ENCODE data around the gene LUC7L3.
A peak's percentile ranks its signal among the peaks of the same experiment; 100 is the strongest.
"Not testable (repeated sequence)": the region's sequence is repeated elsewhere in the genome, so short reads cannot be mapped to it uniquely, and the experiment has no call there.

The LUC7L3 gene

DNA sequence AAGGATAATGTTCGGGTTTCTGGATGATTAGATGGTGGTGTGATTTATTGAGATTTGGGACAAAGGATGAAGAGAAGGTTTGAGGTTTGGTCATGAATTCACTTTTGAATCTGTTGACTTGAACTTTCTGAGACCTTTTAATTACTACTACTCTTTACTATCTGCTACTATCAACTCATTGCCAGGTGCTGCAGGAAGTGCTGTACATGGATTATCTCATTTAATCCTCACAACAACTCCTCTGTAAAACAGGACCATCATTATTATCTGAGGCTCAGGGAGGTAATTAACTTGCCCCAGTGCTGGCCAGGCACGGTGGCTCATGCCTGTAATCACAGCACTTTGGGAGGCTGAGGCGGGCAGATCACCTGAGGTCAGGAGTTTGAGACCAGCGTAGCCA lies 8.8 kb upstream of the LUC7L3 start:
- DNase-seq: no peak

DNA sequence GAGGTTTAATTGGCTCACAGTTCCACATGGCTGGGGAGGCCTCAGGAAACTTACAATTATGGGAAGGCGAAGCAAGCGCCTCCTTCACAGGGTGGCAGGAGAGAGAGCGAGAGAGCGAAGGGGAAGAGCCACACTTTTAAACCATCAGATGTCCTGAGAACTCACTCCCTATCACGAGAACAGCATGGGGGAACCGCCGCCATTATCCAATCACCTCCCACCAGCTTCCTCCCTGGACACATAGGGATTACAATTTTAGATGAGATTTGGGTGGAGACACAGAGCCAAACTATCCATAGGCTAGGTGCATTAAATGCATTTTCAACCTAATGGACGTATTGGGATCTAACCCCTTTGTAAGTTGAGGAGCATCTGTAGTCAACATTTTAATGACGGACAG lies 6.8 kb upstream of the LUC7L3 start:
- DNase-seq: no peak

DNA sequence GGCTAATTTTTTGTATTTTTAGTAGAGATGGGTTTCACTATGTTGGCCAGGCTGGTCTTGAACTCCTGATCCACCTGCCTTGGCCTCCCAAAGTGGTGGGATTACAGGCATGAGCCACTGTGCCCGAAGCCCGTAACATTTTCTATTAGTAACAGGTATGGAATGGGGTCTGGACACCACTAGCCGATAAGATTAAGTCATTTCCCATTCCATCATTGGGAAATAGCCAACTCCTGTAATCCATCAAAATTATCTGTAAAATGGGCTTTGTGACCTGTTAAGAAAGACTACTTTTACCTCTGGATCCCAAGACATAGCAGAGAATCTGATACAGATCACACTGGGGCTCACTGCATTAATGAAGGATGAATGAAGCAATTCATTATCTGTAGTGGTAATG lies 3.9 kb upstream of the LUC7L3 start:
- DNase-seq: peak; percentile 48

DNA sequence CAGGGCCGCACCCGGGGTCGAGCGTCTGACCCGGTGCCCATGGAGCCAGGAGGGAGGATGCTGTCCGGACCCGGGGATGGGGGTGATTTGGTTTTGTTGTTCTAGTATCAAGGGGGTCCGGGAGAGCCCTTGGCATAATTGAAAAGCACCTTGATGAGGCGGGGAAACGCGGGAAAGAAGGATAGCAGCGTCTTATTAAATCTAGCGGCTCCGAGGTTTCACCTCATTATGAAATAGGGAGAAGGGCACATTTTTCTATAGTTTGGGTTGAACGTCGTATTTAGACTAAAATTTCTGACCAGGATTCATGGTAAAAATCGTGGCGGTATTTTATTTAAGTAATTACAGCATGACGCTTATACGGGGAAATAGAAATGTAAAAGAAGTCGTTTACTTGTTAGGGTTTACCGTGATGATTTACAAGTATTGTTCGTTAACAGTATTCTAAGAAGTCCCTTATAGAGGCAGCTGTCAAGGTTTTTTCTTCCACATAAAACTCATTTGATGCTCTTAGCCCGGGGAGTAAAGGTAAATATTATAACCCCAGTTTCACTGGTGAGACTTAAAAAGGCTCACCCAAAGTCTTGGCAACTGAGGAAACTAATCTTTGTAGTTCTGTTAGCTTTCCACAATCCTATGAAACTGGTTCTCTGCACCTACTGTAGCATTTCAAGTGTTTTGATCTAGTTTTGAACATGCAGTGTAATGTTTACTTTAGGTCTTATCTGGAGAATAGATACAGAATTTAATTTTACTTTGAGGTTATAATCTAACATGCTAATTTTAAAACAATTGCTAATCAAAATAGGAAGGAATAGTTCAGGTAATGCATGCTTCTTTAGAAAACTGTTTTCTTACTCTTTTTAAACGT lies 756 bp downstream of the LUC7L3 start:
- no peak for DNase-seq

DNA sequence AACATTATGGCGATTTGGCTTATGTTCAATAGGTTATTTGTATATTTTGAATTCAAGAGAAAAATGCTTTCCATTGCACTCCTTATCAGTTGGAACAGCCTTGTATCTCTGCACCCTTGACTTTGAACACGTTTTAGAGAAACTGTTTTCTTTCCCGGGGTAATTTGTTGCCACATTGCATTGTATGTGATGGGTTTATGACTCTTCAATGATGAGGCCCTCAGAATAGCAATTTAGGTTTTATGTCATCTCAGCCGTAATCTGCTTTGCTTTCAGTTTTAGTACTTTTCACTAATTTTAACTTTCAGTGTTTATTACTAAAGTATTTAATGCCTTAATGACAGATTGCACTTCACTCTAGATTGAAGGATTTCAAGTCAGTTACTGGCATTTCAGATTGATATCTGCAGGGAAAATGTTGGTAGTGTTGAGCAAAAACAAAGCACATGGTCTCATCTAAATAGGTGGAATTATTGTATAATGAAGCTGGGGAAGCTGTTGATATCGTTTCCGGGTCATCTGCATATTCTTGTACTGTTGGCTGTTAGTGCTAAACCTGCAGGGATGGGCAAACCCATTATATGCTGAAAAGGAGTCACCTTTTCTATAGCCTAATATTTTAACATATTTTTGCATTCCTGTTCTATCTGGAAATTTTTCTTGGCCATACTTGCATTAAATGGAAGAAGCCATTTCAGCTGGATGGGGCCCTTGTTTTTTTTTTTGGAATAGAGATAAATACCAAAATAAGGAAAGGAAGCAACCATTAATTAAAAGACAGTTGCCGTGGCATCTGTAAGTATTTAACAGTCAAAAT lies 2.0 kb downstream of the LUC7L3 start:
- no peak for DNase-seq

DNA sequence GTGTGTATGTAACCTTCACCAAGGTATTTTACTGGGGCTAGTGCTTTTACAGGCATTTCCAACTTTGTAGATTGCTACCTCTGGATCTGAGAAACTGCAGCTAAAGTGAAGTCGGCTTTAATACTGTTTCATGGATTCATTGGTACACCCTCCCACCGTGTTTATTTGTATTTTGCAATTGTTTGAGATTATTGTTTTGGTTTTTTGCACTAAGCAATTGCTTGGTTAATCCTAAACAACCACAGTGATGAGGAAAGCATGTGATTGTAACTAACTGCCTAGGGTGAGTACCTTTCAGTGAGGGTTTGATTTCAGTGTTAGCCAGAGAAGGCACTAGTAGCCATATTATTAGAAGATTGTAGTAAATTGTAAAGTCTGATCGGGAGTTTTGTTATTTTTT lies 3.3 kb downstream of the LUC7L3 start:
- DNase-seq: no peak

DNA sequence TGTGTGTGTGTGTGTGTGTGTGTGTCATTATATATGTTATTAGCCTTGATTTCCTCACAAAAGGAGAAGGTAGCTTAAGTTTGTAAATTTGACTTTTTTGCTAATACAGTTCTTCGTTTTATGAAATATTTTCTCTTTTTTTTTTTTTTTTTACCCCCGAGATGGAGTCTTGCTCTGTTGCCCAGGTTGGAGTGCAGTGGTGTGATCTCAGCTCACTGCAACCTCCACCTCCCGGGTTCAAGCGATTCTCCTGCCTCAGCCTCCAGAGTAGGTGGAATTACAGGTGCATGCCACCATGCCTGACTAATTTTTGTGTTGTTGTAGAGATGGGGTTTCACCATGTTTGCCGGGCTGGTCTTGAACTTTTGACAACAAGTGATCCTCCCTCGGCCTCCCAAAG lies 5.2 kb downstream of the LUC7L3 start:
- not testable (repeated sequence) for DNase-seq

DNA sequence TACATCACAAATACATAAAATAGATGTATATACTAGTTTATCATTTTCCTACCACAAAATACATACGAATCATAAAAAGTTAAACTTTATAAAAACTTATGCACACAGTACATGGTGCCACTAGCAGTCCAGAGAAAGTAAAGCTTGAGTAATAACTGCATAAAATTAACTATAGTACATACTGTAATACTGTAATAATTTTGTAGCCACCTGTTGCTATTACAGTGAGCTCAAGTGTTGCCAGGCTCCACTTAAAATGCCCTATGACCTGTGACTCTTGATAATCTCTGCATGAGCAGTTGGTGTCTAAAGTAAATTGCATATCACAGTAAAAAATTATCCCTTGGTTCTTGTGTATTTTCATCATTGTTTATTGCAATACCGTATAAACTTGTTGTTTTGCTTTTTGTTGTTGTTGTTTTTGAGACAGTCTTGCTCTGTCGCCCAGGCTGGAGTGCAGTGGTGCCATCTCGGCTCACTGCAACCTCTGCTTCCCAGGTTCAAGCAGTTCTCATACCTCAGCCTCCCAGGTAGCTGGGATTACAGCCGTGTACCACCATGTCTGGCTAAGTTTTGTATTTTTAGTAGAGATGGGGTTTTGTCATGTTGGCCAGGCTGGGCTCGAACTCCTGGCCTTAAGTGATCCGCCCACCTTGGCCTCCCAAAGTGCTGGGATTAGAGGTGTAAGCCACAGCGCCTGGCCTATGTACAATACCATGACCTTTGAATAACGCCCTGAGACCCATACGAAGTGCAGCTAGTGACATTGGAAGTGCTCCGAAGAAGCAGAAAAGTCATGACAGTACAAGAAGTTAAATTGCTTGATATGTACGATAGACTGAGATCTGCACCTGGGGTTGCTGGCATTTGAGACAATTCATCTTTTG lies 6.6 kb downstream of the LUC7L3 start:
- DNase-seq: no peak

DNA sequence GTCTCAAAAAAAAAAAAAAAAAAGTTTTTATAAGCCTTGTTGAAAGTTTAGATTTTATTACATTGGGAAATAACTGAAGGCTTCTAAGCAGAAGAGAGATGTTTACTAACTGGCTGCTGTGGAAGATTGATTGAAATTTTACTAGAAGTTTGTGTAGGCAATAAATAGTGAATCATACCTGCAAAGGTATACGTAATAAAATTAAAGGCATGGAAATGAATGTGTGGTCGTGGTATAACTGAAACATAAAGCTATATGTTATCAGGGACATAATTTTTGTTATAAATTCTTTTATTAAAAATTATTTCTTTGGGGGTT lies 8.7 kb downstream of the LUC7L3 start:
- DNase-seq: no peak

DNA sequence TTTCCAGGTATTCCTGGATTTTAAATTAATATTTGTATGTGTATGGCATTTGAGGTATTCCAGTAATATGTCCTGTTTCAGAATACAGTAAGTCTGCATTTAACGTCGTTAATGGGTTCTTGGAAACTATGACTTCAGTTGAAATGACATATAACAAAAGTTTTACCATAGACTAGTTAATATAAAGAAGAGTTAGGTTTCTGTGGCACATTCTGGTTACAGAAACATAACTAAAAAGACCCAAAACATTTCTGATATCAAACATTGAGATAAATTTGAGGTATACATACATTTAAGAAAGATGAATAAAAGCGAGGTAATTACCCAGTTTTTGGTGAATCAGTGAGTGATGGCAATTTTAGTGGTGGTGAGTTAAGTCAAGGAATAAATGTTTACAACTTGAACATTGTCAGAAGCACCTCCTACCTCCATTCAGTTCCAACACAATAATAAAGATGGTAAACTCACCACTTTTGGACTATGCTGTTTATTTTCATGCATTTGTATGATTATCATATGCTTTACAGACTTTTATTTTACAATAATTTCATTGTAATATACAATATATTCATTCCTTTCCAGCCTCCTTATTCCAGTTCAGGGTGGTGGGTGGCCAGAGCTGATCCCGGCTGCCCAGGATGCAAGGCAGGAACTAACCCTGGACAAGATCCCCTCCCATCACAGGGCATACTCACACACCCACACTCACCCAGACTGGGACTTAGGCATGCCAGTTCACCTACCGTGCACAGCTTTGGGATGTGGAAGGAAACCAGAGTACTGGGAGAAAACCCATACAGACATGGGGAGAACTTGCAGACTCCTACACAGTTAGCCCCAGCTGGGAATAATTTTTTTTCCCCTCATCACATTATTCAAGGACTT lies 9.7 kb downstream of the LUC7L3 start:
- no peak for DNase-seq

DNA sequence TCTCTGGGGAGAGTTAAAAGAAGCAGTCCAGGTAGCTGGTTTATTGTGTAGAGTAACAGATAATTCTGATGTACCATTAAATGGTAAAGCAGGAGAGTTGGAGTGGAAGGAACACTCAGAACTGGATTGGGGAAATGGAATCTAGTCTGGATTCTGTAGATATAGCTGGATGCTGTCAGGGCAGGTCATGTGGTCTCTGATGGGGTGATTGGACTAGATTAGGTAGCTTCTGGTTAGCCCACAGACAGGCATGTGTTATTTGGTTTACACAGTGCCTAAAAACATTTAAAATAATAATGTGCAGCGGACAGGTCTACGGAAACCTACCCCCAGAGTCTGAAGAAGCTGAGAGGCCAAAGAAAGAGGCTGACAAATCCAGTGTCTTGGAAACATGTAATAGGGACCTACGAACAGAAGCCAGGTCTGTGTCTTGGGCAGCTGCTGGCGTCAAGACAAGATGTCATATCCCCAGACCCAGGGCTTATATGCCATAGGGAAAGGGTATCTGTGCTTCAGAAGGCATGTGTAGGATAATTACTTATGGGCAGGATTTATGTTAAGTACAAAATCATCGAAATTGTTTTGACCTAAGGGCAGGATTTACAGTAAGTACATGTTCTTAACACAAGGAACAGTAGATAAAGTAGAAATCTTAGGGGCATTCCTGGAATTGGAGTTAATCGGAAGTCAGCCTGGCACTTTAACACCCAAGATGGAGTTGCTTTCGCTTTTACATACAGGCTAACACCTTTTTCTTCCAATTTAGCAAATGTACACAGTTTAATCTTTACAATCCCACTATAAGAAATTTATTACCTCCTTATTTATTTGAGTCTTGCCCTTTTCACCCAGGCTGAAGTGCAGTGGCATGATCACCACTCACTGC lies 12.4 kb downstream of the LUC7L3 start:
- DNase-seq: no peak

DNA sequence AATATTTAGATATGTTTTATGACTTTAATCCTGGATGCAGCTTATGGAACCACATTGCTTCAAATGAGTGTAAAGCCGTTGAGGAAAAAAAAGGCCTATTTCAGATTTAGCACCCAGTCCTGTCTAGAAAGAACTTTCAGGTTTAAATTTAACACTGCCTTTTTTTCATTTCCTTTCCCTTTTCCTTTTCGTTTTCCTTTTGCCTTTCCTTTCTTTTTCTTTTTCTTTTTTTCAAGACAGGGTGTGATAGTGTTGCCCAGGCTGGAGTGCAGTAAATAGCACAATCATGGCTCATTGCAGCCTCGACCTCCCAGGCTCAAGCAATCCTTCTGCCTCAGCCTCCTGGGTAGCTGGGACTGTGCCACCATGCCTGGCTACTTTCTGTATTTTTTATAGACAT lies 15.9 kb downstream of the LUC7L3 start:
- DNase-seq: no peak

DNA sequence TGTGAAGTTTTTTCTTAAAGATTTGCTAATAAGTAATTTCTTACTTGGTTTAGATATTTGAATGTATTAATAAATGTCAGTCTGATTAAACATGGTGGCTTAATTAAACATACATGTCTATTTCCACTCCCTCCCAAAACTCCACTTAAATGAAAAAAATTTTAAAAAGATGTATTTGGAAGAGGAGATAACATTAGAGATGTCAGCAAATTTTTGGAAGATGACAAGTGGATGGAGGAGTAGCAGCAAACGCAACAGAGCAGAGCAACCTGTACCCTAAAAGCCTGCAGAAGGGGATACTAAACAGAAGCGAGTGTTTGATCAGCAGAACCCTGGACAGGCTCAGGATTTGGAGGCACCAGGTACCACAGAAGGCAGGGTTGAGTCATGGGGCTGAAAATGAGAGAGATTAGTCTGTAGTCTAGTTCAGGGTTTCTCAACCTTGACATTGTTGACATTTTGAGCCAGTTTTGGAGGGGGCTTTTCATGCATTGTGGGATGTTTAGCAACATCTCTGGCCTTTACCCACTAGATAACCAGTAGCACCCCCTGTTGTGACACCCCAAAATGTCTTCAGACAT lies 17.8 kb downstream of the LUC7L3 start:
- no peak for DNase-seq

DNA sequence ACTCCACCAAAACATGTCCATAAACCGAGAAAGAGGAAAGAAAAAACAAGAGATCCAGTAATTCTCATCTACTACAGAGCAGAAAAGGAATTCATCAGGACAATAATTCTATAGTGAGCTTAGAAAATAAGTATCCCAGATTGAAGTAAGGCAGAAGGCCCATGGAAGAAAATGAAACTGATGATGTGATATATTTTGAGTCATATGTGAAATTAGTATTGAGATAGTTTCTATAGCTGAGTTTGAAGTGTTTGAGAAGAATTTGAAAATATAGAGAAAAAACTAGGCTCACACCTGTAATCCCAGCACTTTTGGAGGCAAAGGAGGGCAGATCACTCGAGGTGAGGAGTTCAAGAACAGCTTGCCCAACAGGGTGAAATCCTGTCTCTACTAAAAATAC lies 19.7 kb downstream of the LUC7L3 start:
- no peak for DNase-seq

DNA sequence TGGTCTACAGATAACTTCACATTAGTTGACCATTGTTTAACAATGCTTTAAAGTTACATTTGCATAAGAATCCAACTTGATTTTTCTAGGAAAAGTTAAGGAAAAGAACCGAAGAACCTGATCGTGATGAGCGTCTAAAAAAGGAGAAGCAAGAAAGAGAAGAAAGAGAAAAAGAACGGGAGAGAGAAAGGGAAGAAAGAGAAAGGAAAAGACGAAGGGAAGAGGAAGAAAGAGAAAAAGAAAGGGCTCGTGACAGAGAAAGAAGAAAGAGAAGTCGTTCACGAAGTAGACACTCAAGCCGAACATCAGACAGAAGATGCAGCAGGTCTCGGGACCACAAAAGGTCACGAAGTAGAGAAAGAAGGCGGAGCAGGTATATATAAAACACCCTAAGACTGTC lies 26.2 kb downstream of the LUC7L3 start:
- DNase-seq: no peak

DNA sequence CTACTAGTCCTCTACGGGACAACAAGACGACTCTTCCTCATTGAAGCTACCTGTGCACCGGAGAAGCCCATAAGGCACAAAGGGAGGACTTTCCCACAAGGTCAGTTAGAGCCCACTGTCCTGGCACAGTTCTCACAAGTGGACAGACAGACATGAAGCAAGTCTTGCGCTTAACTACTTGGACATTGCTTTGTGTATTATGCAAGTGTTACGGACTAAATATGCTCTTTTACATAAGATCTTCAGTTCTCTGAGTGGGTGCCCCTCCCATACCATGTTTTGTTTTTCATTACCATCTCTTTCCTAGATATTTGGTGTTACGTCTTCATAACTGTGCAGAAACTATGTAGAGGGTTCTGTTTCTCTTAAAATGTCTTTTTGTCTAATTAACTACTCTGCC lies 29.8 kb downstream of the LUC7L3 start:
- DNase-seq: no peak

DNA sequence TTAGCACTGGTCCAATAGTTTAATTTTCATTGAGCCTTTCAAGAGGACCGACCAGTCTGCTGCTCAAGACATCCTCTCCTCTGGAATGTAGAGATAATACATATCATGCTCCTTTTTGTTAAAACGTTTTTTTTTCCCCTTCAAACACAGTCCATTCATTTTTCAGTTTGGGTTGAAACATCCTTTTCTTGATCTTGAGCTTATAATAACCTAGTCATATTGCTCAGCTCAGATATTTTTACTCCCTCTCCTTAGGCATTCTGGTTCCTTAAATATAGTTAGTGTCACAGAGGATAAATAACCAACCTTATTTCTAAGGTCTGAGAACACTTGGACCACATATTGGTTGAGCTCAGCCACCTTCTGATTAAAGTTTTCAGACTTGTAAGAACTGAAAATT lies 35.1 kb downstream of the LUC7L3 start:
- DNase-seq: no peak

DNA sequence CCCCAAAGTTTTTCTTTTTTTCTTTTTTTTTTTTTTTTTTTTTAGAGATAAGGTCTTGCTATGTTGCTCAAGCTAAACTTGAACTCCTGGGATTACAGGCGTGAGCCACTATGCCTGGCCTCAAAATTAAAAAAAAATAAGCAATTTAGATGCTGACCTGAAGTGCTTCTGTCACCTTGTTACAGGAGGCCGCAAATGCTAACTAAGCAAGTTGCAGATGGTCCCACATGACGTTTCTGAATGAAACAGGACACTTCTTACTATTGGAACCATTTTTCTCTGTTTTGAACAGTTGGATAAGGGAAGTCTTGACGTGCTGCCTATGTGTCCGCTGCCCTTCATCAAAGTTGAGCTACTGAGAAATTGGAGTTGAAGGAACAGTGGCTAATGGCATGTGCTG lies 39.1 kb downstream of the LUC7L3 start:
- DNase-seq: no peak

DNA sequence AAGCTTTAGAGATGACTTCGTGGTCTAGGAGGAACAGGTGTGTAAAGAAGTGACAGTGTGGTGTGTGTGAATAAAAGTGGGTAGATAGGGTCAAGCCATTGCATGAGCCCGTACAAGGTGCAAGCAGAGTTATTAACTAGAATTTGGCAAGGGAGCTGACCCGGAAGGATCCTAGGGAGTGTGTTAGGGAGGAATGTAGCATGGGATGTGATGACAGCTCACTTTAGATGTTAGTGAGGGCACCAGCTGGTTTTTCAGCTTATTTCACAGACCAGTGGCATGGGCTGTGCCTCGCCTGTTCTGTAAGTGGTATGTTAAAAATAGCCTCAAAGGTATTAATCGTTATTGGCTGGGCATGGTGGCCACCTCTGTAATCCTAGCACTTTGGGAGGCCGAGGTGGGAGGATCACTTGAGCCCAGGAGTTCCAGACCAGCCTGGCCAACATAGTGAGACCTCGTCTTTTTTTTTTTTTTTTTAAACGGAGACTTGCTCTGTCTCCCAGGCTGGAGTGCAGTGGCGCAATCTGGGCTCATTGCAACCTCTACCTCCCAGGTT lies 39.7 kb downstream of the LUC7L3 start:
- no peak for DNase-seq

DNA sequence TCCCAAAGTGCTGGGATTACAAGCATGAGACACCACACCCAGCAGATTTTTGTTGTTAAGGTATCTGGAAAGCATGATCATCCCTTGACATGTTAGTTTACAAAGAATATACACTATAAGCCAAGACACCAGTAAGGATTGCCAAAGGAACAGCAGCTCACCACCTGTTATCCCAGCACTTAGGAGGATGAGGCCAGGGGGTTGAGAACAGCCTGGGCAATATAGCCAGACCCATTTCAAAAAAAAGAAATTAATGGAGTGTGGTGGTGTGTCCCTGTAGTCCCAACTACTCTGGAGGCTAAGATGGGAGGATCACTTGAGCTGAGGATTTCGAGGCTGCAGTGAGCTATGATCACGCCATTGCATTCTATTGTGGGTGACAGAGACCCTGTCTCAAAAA lies 42.8 kb downstream of the LUC7L3 start:
- no peak for DNase-seq
